ENCODE measurements around the gene RBM47. TPM values are rescaled to one million over a fixed set of nuclear protein-coding genes. Genes with fewer than 3 reads are reported as not detected.

RBM47 gene
- total and polyA plus RNA-seq, 2 of the 4 experiments (the other 2 are of a cell fraction) = 0.44 to 1.1 TPM

- Histone ChIP-seq H2BK5ac (ENCODE audit: low read depth, low read length, poor library complexity, severe bottlenecking) (no peak overlapping the region), H3K18ac (ENCODE audit: low read depth, low read length) (no peak overlapping the region), H2AK5ac (ENCODE audit: low read depth, low read length) (no peak overlapping the region), H2BK20ac (ENCODE audit: low read depth, low read length) (no peak overlapping the region), H3K27ac (ENCODE audit: insufficient read depth, low read length) (no peak overlapping the region), H3K56ac (ENCODE audit: extremely low read depth, insufficient read depth, low read length) (no peak overlapping the region), H3K27me3 (ENCODE audit: control insufficient read depth, insufficient read depth, low read length) (no peaks in the 10 kb centered on the region), H3K23ac (ENCODE audit: low read depth, low read length) (no peak overlapping the region), H3K79me1 (ENCODE audit: low read depth in 1 of 2, low read length in 2 of 2) (no peaks in the 10 kb centered on the region), H2AFZ (replicated peaks; ENCODE audit: low read length, poor library complexity) (no peak overlapping the region), H3K9ac (ENCODE audit: low read depth, low read length) (no peak overlapping the region), H4K8ac (ENCODE audit: low read depth in 2 of 2, low read length in 2 of 2) (no peak overlapping the region), H3K4me2 (ENCODE audit: low read depth, low read length) (no peak overlapping the region), H4K20me1 (ENCODE audit: insufficient read depth, low read length) (no peaks in the 10 kb centered on the region), H3K36me3 (ENCODE audit: control insufficient read depth, insufficient read depth, low read length) (no peaks in the 10 kb centered on the region), H2BK120ac (ENCODE audit: low read depth, low read length) (no peak overlapping the region), H3K4ac (ENCODE audit: low read depth, low read length) (no peak overlapping the region), H3K4me1 (ENCODE audit: control insufficient read depth, insufficient read depth, low read length) (no peaks in the 10 kb centered on the region), H4K5ac (ENCODE audit: low read depth, low read length) (no peak overlapping the region), H3K4me3 (ENCODE audit: insufficient read depth, low read depth, low read length) (no peak overlapping the region), H4K91ac (ENCODE audit: insufficient read depth, low read depth, low read length) (no peak overlapping the region), H2AK9ac (replicated peaks; ENCODE audit: low read depth, low read length, poor library complexity) (no peak overlapping the region), H3K9me1 (ENCODE audit: insufficient read depth, low read length) (no peaks in the 10 kb centered on the region), H2BK15ac (ENCODE audit: low read depth, low read length) (no peak overlapping the region), H3K14ac (replicated peaks; ENCODE audit: low read depth, low read length) (no peak overlapping the region), H3K9me3 (ENCODE audit: control insufficient read depth, insufficient read depth, low read length) (no peaks in the 10 kb centered on the region)
- ATAC-seq (ENCODE audit: low read depth) (no peak), DNase-seq (no peak)
- in situ Hi-C loops (cut with MboI; ENCODE audit: low sequenced_read_pairs) (no loop called here), dilution Hi-C loops (cut with HindIII; ENCODE audit: low sequenced_read_pairs, unreplicated experiment) (no loop called here), intact Hi-C loops (cut with micrococcal nuclease) (no loop called here)
- TF ChIP-seq CEBPB (IDR thresholded peaks at IDR 0.05; ENCODE audit: low read depth, low read length) (no peak), MAZ (IDR thresholded peaks at IDR 0.05; ENCODE audit: borderline replicate concordance, low read depth, low read length) (no peak), SMC3 (IDR thresholded peaks at IDR 0.05; ENCODE audit: low read depth, low read length) (no peak), RFX5 (IDR thresholded peaks at IDR 0.05; ENCODE audit: low read depth, low read length) (no peak), BHLHE40 (IDR thresholded peaks at IDR 0.05; ENCODE audit: low read depth, low read length) (no peak), USF2 (IDR thresholded peaks at IDR 0.05; ENCODE audit: low read depth, low read length) (no peak), CHD1 (IDR thresholded peaks at IDR 0.05; ENCODE audit: low read depth, low read length) (no peak), MXI1 (IDR thresholded peaks at IDR 0.05; ENCODE audit: borderline replicate concordance, low read depth, low read length) (no peak)
- ChIA-PET POLR2A (ENCODE audit: unreplicated experiment) (no interaction called here), CTCF (no interaction called here)
- 100% methylated on average over 5 of the region's 24 CpGs; no CpG with 5 or more reads in 1 of the 2 experiments for WGBS, 2 experiments (ENCODE audit: extremely low coverage in 2 of 2, insufficient read length in 1 of 2)
- BruUV-seq (replicated peaks) = no TSS peak
Observed at GRCh38 chr4:40425799-40426574, 203.7 kb downstream of the RBM47 start.
